GM15510 (cell line): Measurements from ENCODE around the gene CLEC2D.

ENCODE experiments used
- POLR2A ChIP-seq: IDR thresholded peaks from 3 replicates; pipeline ENCODE4 v1.6.1; 2011; ENCODE audit warnings: borderline replicate concordance; ENCODE audit not compliant: insufficient read length; ENCODE audit errors: extremely low read depth

The CLEC2D gene, protein sequence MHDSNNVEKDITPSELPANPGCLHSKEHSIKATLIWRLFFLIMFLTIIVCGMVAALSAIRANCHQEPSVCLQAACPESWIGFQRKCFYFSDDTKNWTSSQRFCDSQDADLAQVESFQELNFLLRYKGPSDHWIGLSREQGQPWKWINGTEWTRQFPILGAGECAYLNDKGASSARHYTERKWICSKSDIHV

DNA sequence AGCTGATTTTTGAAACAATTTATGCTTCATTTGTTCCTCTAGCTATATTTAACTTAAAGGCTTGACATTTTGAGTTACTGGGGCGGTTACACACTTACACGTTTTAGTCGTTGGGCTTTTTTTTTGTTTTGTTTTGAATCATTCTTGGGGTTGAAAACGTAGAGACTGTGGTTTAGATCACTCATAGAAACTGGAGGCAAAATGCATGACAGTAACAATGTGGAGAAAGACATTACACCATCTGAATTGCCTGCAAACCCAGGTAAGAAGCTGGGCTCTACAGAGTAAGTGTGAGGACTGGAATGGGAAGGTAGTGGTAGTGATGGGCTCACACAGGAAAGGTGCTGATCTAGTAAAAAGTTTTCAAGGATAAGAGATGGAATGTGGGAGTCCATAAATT is at the start of gene CLEC2D:
TSS of gene CLEC2D (plus strand) at position 180 of the 400 bp plus-strand sequence. CDS start at position 202, 22 bp downstream.
- TF ChIP-seq POLR2A = peak; percentile 72

DNA sequence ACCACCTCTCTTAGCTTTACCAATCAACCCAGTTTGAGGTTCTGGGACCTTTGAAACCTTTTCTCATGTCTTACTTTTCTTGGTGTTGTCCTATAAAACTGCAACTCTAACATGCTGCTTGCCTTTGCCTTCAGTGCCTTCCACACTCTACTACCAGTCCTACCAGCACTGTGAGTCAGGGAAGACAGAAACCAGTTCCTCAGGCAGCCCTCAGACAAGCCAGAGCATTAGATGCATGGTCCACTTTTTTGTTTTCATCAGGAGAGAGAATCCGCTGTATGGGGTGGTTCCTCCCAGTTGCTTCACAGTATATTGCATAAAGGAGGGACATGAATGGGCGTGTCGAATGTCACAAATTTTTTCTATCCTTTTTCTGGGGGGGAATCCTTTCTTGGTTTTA is 44.5 kb upstream of the CLEC2D start:
- no peak for TF ChIP-seq POLR2A

DNA sequence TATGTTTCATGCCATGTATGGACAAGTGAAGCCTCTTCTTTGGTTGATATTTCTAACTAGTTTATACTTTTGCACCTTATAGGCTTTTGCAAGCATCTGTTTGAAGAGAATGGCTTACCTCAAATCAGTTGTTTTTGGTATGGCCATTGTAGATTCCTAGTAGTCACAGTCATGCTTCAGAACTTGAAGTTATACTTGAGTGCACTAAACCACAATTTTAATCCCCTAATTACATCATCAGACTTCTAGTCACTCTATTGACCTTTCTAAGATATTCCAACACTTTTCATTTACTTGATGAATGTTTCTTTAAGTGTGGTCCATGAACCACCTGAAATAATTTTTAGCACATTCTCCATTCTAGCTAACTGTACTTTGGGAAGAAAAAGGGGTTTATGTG is 43.2 kb upstream of the CLEC2D start:
- TF ChIP-seq POLR2A = no peak

DNA sequence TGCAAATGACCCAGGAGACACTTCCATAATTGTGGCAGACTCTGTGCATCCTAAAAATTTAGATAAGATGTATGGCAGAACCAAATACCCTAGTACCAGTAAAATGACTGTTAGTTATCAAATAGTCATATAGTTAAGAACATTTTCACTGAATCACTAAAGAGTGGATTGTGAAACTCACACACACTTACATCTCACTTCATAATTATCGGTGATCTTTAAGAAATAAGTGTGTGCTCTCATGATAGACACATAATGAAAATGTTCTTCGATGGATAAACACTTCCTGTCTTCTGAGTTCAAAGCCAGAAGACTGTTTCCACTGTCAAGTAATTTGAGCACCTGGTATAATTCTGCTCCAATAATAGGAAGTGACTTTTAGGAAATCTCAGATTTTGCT is 42.7 kb upstream of the CLEC2D start:
- TF ChIP-seq POLR2A = no peak

DNA sequence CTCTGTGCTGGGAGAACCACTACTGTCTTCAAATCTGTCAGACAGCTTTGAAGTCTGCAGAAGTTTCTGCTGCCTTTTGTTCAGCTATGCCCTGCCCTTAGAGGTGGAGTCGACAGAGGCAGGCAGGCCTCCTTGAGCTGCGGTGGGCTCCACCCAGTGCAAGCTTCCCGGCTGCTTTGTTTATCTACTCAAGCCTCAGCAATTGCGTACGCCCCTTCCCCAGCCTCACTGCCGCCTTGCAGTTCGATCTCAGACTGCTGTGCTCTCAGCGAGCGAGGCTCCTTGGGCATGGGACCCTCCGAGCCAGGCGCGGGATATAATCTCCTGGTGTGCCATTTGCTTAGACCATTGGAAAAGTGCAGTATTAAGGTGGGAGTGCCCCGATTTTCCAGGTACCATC is 36.7 kb upstream of the CLEC2D start:
- no peak for TF ChIP-seq POLR2A

DNA sequence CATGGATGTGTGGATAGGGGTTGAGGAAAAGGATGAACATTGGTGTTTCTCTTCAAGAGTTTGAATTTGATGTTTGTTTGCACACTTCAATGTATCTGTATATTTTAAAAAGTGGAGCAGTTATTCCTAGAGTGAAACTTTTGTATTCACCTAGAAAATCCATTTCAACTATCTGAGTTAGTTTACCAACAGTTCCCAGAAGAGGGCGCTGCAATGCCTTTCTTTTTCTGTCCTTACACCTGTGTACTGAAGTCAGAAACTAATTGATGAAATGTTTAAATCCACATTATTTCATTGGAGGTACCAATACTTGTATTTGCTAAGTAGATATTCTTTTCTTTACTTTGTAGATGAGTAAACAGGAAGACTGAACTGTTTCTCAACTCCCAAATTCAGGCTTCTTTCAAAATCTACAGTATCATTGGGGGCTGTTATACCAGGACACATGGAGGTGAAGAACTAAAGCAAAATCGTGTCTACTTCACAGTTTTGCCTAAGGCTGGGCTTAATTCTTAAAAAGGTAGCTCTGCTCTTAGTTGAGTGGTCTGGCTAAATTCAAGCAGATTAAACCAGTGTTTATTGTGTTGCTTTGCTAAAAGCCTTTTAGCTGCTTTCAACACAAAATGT is 35.2 kb upstream of the CLEC2D start:
- no peak for TF ChIP-seq POLR2A

DNA sequence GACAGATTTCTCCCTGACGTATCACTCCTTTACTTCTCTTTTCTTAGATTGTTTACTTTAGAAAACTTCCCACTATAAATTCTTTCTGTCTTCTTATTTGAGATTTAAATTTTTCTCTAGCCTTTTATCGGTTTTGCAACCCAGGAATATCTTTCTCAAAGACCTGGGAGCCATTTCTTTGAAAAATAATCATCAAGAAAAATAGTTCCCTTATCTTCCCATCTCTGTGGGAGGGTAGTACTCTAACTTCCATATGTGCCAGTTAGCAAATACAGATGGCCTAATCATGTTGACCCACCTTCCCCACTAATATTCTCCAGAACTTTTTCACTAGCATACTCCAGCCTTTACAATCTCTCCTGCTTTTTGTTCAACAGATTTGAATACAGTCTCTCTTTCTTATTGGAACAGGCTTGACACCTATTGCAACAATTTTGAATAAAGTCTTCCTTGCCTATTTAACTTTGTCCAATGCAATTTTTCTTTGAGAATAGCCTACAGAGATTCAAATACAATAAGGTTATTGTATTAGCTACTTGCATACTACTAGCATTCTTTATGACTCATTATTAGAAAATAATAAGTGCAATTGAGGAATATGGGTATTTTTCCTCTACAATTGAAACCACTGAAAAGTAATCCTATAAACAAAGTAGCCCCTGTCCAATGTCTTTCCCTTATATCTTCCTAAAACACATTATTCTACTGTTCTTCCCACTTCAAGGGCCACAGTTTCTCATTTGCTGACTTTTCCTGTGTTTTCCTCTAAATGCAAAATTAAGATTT is 34.4 kb upstream of the CLEC2D start:
- no peak for TF ChIP-seq POLR2A

DNA sequence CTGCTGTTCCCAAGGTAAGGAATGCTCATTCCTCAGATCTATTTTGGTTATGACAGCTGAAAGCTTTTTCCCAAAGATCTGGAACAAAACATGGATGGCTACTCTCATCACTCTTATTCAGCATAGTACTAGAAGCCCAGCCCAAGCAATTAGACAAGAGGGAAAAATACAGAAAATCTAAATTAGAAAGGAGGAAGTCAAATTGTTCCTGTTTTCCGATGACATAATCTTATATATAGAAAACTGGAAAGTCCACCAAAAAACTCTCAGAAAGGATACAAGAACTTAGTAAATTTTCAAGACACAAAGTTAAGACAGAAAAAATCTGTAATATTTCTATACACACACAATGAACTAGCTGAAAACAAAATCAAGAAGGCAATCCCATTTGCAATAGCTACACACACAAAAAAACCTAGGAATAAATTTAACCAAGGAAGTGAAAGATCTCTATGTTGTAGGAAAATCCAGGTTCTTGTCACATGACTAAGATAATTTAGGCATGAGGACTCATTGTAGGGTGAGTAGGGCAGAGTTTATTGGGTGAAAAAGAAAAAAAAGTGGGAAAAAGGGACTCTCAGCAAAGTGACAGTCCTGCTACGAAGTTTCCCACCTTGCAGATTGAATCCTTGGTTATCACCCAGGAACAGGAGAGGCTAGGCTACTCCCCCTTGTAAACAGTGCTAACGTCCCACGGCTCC is 33.2 kb upstream of the CLEC2D start:
- TF ChIP-seq POLR2A = no peak

DNA sequence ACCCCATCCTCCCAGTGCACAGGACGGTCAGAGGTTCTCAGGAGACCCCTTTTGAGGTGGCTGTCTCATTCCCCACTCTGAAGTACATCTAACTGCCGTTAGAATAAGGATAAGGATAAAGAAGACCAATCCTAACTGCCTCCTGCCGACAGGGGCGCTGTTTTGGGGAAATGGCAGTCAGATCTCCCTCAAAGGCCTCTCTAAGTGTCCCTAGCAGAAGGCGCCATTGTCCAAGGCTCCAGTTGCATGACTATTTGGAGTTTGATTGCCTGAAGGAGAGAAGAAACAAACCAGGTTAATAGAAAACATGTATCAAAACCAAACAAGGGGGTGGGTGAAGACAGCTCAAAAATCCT is 32.7 kb upstream of the CLEC2D start:
- TF ChIP-seq POLR2A = no peak

DNA sequence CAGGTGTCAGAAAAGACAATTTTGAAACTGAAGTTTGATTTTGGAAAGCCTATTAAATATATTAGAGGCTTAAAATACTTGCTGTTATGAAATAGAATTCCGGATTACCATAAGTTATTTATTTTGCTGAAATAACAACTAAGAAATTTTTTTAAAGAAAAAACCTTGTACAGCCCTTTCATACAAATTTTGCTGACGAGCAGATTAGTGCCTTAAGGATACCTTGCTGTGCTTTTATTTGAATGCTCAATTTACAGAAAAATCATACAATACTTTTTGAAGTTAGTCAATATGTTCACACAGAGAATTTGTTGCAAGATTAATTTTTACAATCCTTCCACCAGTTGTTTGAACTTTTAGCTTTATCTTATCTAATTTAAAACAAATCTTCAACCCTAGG is 29.5 kb upstream of the CLEC2D start:
- TF ChIP-seq POLR2A = no peak

DNA sequence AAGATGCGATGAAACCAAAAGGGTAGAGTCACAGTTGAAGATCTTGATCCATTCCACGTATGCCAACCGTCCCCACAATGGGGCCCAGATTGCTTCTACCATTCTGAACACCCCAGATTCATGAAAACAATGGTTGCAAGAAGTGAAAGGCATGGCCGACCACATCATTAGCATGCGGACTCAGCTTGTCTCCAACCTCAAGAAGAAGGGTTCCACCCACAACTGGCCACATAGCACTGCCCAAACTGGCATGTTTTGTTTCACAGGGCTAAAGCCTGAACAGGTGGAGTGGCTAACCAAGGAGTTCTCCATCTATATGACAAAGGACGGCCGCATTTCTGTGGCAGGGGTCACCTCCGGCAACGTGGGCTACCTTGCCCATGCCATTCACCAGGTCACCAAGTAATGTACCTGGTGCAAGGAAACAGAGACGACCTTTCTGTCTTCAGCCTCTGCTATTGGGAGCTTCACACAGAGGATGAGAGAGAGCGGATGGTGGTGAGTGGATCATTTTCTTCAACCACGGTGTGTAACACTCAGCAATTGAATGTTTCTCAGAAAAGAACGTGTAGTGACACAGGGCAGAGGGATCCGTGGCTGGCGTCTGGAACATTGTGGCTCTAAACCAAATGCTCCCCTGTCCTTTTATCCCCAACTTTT is 26.8 kb upstream of the CLEC2D start:
- TF ChIP-seq POLR2A = no peak

DNA sequence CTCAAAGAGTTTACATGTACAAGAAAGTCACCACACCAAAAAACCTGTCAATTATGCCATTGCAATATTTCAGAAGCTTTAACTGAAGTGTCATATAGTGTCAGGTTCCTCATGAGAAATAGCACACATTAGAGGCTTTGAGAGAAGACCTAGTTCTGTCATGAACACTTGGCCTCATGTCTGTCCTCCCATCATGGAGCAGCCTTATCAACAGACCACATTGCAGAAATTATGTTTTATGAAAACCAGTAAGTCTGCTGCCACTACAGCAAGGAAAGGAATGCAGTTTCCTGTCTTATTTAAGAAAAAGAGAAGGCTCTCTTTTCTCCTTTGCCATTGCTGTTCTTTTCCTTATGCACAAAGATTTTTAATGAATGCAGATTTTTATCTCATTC is 26.2 kb upstream of the CLEC2D start:
- no peak for TF ChIP-seq POLR2A

DNA sequence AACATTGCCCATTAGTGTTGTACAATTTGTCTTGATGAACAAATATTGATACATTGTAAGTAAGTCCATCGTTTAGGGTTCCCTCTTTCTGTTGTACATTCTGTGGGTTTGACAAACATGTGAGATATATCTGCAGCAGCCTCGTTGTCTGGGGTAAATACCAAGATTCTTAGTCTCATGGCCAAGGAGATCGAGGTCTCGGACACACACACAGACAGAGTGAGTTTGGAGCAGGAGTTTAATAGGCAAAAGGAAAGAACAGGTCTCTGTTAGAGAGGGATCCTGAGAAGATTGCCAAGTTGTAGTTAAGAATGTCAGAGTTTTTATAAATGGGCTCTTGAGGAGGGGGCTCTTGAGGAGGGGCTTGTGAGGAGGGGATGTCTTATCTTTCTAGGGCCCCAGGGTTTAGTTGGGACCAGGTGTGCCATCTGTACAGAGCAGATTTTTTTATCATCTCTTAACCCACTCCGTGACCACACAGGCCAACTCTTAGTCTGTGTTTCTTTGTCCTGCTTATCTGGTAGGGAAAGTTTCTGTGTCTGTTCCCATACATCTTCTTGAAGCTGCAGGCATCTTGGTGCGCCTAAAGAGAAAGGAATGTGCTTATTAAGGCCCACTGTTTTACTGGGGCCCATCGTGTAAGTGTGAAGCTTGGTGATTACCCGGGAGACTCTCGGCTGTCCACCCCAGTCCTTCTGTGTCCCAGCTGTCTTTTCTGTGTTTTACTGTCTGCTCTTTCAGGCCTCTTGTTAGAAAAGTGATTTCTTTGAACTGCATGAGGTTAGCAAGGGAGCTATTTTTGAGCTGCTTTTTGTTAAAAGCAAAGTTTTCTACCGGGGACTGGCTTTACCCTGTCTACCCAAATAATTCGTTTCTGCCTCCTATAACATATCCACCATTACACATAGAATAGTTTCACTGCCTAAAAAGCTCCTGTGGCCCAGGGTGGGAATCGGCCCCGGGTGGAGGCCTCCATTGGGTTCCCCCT is 22.4 kb upstream of the CLEC2D start:
- no peak for TF ChIP-seq POLR2A
